PC-3 (cell line): Measurements from ENCODE around the gene RING1.

Experiments used
- EZH2 ChIP-seq: fragments of 300-600 bp; sonication (generic); IDR thresholded peaks from one replicate; pipeline ENCODE4 v1.6.1; 2017; ENCODE audit warnings: antibody characterized with exemption, mild to moderate bottlenecking, low read length; ENCODE audit not compliant: unreplicated experiment
- EZH2phosphoT487 ChIP-seq: fragments of 300-600 bp; sonication (generic); IDR thresholded peaks from 2 replicates; pipeline ENCODE4 v1.6.1; 2018; ENCODE audit warnings: mild to moderate bottlenecking, antibody characterized with exemption, low read length, borderline replicate concordance
- TF ChIP-seq, protein P1 (sequence below): fragments of 300-600 bp; sonication (generic); conservative IDR thresholded peaks from 2 replicates; pipeline ENCODE4 v1.5.1; 2017; ENCODE audit warnings: antibody characterized with exemption, low read depth, mild to moderate bottlenecking, low read length

DNA sequence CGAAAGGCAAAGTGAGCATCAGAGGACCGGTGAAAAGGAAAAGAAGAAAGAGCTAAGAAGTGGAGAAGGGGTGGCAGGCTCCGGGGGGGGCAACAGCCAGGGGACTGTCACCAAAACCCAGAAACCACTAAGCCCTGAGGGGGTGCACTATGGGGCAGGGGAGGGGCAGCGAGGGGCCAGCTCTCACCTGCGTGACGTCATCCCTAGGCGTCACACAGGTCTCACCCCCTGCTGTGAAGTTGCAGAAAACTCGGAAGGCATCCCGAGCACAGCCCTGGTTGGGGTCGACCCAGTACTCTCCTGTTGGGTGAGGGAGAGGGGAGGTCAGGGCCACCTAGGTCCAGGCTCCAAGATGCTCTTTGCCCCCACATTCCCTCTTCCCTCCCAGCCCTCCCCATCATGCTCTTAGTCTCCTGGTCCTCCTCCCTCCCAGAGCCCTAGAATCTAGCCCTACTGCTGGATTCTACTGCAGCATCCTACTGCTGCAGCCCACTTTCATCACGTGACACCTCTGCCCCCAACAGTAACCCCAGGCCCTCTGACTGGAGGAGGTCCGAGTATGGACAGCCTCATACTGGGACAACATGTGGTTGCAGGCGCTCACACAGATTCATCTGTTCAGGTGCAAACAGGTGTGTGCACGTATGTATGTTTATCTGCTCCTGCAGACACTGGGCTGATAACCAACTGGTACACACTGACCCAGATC is 43.5 kb upstream of the RING1 start:
- TF ChIP-seq, protein P1, sequence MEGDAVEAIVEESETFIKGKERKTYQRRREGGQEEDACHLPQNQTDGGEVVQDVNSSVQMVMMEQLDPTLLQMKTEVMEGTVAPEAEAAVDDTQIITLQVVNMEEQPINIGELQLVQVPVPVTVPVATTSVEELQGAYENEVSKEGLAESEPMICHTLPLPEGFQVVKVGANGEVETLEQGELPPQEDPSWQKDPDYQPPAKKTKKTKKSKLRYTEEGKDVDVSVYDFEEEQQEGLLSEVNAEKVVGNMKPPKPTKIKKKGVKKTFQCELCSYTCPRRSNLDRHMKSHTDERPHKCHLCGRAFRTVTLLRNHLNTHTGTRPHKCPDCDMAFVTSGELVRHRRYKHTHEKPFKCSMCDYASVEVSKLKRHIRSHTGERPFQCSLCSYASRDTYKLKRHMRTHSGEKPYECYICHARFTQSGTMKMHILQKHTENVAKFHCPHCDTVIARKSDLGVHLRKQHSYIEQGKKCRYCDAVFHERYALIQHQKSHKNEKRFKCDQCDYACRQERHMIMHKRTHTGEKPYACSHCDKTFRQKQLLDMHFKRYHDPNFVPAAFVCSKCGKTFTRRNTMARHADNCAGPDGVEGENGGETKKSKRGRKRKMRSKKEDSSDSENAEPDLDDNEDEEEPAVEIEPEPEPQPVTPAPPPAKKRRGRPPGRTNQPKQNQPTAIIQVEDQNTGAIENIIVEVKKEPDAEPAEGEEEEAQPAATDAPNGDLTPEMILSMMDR = no peak
- TF ChIP-seq EZH2phosphoT487 (no peak), EZH2 (no peak)
